Measurements from ENCODE around the gene INPP5J.

The INPP5J gene

DNA sequence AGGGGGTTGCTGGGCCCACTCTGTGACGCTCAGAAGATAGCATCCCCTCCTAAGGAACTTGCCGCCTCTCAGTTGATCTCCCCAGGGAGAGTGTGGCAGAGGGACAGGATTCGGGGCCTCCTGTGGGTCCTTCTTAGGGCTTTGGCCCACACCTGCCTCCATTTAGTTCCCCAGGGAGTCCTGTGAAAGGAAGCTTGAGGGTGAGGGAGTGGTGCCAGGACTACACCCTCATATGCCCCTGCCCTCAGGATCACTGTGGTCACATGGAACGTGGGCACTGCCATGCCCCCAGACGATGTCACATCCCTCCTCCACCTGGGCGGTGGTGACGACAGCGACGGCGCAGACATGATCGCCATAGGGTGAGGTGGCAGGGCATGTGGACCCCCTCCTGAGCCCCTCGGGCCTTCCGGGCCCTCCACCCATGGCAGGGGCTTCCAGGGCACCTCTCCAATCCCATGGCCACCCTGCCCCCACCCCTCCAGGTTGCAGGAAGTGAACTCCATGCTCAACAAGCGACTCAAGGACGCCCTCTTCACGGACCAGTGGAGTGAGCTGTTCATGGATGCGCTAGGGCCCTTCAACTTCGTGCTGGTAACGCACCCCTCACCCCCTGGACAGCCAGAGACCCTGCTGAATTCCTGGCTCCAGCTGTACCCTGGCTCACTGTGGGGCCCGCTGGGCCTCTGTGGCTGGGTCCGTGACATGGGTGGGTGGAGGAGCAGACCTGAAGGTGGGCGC is 3.5 kb downstream of the INPP5J start:
- DNase-seq (ENCODE audit: low read depth): no peak

DNA sequence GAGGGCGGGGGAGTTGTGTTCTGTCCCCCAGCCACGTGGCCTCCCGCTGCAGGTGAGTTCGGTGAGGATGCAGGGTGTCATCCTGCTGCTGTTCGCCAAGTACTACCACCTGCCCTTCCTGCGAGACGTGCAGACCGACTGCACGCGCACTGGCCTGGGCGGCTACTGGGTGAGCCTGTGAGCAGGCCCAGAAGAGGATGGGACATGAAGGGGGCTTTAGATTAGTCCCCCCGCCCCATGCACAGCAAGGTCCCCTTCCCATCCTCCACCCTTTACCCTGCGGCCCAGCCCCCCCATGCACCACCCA is 4.1 kb downstream of the INPP5J start:
- DNase-seq (ENCODE audit: low read depth): no peak

DNA sequence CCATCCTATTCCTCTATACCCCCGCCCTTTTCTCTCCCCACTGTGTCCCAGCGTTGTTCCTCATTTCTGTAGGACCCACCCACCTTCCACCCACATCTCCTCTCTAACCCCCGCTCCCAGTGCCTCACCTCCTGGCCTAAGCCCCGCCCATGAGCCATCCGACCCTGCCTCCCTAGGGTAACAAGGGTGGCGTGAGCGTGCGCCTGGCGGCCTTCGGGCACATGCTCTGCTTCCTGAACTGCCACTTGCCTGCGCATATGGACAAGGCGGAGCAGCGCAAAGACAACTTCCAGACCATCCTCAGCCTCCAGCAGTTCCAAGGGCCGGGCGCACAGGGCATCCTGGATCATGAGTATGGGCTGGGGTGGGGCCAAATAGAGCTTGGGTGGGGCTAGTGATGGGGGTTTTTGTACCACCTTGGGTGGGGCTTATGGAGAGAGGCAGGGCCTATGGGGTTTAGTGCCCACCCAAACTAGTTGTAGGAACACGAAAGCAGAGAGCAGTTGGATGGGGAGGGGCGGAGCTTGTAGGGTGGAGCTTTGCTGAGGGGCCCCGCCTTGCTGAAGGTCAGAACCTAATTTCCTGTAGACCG is 4.5 kb downstream of the INPP5J start:
- DNase-seq (ENCODE audit: low read depth): no peak

DNA sequence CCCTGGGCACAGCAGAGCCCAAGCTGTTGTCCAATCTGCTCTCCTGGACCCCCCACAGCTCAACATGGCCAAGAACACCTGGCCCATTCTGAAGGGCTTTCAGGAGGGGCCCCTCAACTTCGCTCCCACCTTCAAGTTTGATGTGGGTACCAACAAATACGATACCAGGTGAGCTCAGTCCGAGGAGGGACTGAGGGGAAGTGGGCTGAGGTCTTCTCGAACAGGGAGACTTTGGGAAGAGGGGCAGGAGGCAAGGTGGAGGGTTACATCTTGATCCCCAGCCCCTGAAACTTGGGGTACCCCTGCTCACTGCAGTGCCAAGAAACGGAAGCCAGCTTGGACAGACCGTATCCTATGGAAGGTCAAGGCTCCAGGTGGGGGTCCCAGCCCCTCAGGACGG is 5.4 kb downstream of the INPP5J start:
- DNase-seq (ENCODE audit: low read depth): no peak

DNA sequence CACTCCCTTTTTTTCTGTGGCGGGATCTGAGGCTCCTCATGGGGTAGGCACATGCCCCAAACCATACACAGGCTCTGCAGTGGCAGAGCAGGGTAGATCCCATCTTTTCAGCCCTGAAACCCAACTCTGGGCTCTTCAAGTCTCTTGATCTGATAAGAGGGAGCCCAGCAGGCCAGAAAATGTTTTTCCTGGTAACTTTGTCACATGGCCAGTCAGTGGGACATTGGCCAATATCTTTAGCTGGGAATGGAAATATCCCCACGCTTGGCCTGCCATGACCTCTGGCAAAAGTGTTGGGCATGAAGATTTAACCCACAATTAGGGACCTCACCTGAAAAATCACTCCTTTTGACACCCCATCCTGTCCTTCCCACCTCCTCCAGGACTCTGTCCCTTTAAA is 8.1 kb downstream of the INPP5J start:
- DNase-seq (ENCODE audit: low read depth): no peak

DNA sequence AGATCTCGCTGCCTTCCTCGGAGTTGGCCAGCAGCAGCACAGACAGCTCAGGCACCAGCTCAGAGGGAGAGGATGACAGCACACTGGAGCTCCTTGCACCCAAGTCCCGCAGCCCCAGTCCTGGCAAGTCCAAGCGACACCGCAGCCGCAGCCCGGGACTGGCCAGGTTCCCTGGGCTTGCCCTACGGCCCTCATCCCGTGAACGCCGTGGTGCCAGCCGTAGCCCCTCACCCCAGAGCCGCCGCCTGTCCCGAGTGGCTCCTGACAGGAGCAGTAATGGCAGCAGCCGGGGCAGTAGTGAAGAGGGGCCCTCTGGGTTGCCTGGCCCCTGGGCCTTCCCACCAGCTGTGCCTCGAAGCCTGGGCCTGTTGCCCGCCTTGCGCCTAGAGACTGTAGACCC is 11.1 kb downstream of the INPP5J start:
- DNase-seq (ENCODE audit: low read depth): no peak

DNA sequence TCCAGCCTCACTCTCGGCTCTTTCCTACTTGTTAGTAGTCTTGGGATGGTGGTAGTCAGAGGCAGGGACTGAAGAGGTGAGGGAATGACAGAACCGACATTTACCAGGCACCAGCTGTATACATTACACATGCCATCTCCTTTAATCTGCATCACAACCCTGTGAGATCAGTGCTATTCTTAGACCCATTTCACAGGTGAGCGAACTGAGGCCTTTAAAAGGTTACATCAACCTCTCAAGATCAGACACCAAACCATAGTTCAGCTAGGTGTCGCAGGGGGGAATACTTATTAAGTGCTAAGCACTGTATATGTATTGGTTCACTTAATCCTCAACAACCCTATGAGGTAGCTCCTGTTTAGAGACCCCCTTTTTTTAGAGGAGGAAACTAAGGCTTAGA is 11.9 kb downstream of the INPP5J start:
- DNase-seq (ENCODE audit: low read depth): no peak

DNA sequence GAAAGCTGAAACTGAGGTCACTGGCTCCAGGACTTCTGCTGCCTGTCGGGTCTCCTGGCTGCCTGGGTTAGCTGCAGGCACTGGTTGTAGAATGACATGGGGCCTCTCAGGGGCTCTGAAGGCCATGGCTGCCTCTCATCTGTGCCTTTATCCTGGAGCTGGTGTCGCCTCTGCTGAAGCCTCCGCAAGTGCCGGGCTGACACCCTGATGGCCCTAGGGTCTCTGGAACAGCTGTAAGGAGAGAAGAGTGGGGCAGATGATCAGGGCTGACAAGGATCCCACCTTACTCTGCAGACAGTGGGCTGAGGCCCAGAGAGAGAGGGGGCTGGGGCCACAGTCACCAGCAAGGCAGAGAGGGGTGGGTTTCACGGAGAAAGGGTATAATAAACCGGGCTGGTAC is 12.9 kb downstream of the INPP5J start:
- no peak for DNase-seq (ENCODE audit: low read depth)

DNA sequence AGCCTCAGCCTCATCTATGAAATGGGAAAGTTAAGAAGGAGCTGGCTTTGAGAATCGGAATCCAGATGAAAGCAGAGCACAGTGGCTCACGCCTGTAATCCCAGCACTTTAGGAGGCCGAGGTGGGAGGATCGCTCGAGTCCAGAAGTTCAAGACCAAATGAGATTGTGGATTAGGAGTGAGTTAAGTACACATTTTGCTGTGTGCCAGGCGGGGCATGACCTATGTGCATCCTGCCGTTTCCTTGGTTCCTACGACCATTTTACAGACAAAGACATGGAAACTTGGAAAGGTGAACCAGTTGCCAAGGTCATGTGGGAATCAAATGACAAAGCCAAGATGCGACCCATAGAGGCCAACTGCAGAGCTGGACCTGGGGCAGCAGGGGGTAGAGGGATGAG is 13.4 kb downstream of the INPP5J start:
- no peak for DNase-seq (ENCODE audit: low read depth)

DNA sequence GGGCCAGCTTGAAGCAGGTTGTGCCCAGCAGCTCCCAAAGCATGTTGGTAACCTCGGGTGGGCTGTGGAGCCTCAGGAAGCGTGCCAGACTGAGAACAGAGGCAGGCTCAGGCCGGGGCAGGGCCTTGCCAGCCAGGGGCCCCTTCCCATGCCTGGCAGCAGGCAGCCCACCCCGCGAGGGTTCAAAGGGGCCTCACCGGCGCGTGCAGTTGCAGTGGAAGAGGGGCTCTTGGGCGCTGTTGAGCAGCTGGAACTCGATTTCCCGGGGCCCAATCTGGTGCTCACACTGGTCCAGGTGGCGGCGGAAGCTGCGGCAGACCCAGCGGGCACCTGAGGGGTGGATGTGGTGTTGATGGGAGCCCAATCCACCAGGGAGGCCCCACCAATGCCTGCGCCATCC is 13.9 kb downstream of the INPP5J start:
- DNase-seq (ENCODE audit: low read depth): no peak

DNA sequence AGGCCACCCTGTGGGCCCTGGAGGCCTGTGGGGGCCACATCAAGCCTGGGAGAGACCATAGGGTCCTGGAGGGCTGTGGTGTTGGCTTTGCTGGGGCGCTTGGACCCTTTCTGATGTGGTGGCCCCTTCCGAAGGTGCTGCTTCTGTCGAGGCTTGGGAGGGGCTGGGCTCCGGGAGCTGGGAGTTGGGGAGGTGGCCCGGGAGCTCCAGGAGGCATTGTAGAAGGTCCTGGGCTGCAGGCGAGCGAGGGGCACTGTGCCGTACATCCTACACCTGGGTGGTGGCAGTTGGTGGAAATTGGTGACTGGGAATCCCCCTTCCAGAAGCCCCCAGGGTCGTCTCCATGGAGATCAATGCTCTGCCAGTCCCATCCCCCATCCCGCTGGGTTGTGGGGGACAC is 15.0 kb downstream of the INPP5J start:
- DNase-seq (ENCODE audit: low read depth): no peak

DNA sequence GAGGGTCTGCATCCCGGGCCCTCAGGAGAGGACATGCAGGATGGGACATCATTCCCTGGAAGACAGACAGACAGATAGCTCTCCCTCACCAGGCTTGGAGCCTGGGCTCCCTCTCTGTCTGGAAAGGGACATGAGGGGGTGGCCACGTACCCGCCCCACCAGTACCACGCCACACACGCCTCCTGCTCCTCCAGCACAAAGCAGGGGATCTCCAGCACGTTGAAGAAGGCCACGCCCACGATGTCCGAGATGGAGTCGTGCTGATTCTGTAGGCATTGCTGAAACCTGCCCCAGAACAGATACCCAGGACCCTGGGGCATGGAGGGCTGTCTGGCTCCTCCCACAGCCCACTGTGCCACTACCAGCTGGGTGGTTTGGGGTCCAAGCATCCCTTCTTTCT is 15.4 kb downstream of the INPP5J start:
- DNase-seq (ENCODE audit: low read depth): no peak

DNA sequence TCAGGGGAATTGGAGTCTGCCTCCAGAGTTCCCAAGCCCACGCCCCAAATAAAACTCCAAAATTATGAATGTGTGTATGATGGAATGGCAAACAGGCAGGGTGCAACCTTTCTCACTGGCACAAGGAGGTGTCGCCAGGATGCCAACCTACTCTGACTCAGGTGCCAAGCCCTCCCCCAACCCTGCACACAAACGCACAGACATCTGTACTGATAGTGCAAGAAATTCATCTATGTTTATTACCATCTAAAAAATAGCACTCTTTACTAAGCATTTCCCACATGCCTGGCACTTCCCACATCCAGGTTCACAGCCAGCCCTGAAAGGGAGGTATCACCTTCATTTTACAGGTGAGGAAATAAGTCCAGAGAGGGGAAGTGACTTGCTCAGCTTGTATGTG is 16.3 kb downstream of the INPP5J start:
- DNase-seq (ENCODE audit: low read depth): no peak

DNA sequence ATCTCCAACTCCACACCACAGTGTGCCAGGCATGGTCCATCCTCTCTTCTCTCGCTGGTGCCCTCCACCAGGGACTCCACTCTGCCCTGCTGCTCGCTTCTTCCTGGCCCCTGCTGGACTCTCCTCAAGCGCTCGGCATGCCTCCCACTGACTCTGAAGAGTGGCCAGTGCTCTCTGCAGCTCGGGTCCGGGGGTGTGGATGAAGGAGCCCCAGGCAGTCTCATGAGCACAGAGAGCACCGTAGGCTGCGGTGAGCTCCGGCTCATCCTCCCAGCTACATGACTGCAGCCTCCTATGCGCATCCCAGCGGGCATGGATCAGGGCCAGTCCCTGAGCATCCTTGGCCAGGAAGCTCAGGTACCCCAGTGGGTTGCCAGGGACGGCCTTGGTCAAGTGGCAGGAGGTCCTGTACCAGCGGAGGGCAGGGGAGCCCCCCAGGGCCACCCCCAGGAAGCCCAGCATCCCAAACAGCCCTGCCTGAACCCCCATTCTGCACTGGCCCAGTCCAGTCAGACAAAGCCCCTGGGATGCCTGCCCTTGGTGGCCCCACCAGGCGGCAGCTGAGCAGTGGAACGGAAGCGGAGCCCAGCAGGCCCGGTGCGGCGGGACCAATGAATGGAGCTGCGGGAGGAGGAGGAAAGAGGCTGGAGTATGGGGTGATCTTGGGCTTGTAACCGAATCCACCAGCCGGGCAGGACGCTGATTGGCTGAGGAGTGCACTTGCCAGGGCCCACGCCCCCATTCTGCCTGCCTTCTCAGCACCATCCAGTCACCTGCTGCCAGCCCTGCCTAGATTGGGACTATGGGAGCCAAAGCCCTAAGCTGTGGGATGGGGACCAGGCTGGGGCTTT is 17.3 kb downstream of the INPP5J start, which contains the start of gene PLA2G3:
Gene PLA2G3 (minus strand): TSS at position 643 of the 851 bp plus-strand sequence. CDS start 154 bp downstream, at position 489.
- DNase-seq (ENCODE audit: low read depth): no peak

DNA sequence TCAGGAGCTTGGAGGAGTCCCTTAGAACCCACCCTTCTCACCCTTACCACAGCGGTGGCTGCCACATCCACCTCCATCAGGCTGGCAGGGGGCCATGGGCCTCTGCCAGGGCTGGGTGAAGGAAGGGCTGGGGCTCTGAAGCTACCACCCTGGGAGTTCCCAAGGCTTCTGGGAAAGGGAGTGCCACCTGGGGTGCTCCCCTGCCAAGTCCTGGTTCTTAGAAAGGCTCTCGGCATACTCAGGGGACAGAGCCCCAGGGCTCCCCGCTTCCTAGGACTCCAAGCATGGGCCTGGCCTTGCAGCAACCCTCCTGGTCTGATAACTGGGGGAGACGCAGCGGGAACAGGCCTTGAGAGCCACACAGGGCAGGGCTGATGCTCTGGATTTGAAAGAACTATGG is 18.0 kb downstream of the INPP5J start:
- no peak for DNase-seq (ENCODE audit: low read depth)

DNA sequence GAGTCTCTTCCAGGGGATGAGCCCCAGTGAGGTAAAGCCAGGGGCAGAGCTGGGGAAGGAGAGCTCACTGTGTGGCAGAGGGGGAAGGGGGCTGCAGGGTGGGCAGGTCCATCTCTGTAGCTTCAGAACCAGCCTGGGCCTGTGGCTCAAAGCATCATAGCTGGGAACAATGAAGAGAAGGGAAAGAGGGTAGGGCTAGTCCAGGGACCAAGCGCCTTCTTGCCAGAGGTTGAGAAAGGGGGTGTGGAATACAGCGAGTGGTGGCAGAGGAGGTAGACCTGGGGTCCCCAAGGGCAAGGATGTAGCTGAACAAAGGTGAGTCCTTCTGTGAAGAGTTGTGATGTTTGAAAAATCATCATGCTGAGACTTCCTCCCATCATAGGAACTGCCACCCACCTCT is 18.8 kb downstream of the INPP5J start:
- no peak for DNase-seq (ENCODE audit: low read depth)

DNA sequence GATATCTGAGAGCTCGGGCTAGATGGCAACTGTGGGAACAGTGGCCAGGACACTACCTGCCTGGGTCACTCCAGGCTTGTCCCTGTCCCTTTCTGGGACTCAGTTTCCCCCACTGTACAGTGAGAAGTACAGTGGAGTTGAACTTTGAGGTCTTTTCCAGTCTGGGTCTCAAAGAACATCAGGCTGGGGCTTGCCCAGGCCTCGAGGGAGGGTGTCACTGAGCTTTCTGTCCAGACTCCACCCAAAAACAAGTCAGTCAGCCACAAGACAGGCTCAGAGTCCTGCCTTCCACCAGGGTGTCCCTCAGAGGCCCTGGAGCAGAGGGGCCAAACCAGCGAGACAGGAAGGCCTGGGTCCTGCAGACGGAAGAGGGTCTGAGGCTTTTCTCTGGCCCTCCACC is 19.5 kb downstream of the INPP5J start:
- DNase-seq (ENCODE audit: low read depth): no peak

DNA sequence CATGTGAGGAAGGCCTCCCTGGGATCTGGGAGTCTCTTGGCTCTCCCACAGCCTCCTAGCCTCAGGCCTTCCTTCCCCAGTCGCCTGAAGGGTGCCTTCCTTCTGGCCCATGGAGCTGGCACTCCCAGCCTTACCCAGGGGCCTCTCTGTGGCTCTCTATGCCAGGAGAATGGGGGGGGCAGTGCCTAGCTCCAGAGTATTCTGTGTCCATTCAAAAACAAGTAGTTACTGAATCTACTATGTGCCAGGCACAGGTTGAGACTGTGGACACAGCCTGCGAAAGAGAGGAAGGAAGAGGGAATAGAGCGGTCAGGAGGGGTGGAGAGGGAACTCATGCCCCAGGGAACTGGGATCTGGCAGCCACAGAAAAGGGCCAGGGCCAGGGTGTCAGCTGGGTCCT is 20.3 kb downstream of the INPP5J start:
- DNase-seq (ENCODE audit: low read depth): no peak

DNA sequence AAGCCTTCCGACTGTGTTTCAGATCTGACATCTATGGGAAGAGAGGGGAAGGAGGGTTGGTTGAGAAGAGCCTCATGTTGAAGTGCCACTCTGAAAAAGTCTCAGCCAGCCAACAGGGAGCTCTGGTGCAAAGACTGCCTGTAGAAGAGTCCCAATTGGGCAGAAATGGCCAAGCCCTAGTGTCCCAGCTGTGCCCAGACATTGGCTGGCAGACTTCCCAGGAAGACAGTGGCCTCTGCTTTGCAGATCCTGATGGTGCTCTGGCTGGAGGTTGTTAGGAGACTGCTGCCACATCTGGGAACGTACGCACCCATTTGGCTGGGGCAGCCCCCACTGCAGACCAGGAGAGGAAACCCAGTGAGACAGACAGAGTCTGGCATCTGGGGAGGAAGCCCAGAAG is 20.8 kb downstream of the INPP5J start:
- no peak for DNase-seq (ENCODE audit: low read depth)

DNA sequence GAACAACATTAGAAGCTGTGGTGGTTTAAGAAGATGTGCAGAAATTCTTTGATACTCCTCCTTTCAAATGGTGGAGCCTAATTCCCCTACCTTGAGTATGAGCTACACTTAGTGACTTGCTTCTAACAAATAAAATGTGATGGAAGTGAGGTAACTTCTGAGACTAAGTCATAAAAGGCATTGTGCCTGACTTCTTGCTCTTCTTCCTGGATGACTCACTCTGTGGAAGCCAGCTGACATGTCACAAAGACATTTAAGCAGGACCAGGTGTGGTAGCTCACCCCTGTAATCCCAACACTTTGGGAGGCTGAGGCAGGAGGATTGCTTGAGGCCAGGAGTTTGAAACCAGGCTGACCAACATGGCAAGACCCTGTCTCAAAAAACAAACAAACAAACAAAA is 21.5 kb downstream of the INPP5J start:
- DNase-seq (ENCODE audit: low read depth): no peak

DNA sequence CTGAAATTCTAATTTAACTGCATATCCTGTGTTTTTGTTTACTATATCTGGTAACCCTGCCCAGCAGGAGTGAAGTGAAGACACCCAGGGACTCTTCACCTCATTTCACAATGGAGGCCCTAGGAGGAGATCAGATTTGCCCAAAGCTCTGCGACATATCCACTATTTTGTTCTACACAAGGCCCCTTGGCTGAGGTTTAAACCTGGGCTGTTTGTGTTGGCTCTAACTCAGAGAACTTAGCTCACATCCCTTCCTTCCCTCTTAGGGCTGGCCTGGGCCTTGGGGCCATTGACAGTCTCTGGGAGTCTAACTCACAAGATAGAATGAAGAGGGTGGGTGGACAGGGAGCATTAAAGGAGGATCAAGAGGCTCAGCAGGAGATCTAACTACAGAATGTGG is 25.7 kb downstream of the INPP5J start:
- no peak for DNase-seq (ENCODE audit: low read depth)

DNA sequence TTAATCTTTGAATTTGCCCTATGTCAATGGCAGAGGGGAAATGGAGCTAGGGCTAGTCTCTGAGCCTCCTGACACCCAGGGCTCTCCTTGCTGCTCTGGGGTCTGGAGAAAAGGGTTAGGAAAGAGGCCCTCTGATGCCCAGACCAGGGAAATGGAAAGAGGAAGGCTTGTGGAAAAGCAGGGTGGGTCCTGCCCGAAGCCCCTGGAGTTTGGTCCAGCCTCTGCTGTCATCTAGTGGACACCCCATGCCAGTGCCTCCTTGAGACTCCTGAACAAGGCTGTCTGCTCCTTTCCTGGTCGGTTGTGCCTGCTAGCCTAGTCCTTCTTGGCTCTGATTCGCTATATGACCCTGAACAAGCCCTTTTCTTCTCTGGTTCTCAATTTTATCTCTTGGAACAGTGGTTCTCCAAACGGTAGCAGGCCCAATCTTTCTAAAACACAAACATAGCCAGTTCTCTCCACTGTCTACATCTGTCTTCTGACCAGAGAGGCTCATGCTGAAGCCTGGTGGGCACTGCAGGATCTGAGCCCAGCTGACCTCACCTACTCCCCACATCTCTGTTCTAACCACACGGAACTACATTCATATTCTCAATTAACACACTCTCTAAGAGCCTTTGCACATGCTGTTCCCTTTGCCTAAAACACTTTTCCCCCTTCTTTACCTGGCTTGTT is 26.3 kb downstream of the INPP5J start:
- no peak for DNase-seq (ENCODE audit: low read depth)

DNA sequence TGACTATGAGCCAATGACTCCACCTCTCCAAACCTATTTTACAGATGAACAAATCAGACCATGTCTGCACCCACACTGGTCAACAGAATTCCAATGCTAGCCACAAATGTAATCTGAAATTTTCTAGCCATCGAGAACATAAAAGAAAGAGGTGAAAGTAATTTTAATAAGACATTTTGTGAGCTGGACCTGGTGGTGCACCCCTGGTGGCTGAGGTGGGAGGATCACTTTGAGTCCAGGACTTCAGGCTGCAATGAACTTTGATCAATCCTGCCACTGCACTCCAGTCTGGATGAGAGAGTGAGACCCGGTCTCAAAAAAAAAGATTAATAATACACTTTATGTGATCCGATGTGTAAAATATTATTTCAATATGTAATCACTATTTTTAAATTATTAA is 27.8 kb downstream of the INPP5J start:
- DNase-seq (ENCODE audit: low read depth): no peak
